Activated CD8-positive, alpha-beta memory T cell treated with anti-CD3 and anti-CD28 coated beads, Interleukin-2, amount 10 ng/mL, durations not matched to agents 7 days and 5 days (primary cell): ENCODE data around the gene ZNF652. TPM values are rescaled to one million over a fixed set of nuclear protein-coding genes. Genes with fewer than 3 reads are reported as not detected.
"Not testable (repeated sequence)": the region's sequence is repeated elsewhere in the genome, so short reads cannot be mapped to it uniquely, and the experiment has no call there.

Source experiments
- ATAC-seq: fragments of 150-1000 bp; cut with Tn5 transposase; one replicate; pipeline ENCODE4 v1.10.0; 2021; ENCODE audit warnings: moderate library complexity
- CTCF ChIA-PET: fragments of 350-600 bp; sonication (Branson Sonifier 250); formaldehyde crosslinking; loops from one replicate; lab custom pipeline; 2021; ENCODE audit warnings: antibody characterized with exemption; lab: Charles Lee
- DNase-seq: peaks from one replicate; pipeline ENCODE4 v3.0.0-alpha.2; 2020
- H3K27ac Mint-ChIP-seq: one replicate; pipeline ENCODE4 v1.8.0; 2021; ENCODE audit warnings: mild to moderate bottlenecking, mixed read lengths
- H3K27me3 Mint-ChIP-seq: one replicate; pipeline ENCODE4 v1.8.0; 2021; ENCODE audit warnings: mixed read lengths
- H3K36me3 Mint-ChIP-seq: one replicate; pipeline ENCODE4 v1.8.0; 2021; ENCODE audit warnings: mild to moderate bottlenecking, mixed read lengths
- H3K4me1 Mint-ChIP-seq: one replicate; pipeline ENCODE4 v1.8.0; 2021; ENCODE audit warnings: mixed read lengths
- H3K4me3 Mint-ChIP-seq: one replicate; pipeline ENCODE4 v1.8.0; 2021; ENCODE audit warnings: mild to moderate bottlenecking, moderate library complexity, mixed read lengths
- H3K9me3 Mint-ChIP-seq: one replicate; pipeline ENCODE4 v1.8.0; 2022; ENCODE audit warnings: low read depth, mixed read lengths
- total RNA-seq, 2 experiments: library from RNA; stranded (reverse); gene quantifications; one replicate each; pipeline ENCODE4 v1.2.3, GENCODE V29; 2021

ZNF652 gene
- total RNA-seq, 2 experiments from 2014 or later, result 32.2 to 34.4 TPM

DNA sequence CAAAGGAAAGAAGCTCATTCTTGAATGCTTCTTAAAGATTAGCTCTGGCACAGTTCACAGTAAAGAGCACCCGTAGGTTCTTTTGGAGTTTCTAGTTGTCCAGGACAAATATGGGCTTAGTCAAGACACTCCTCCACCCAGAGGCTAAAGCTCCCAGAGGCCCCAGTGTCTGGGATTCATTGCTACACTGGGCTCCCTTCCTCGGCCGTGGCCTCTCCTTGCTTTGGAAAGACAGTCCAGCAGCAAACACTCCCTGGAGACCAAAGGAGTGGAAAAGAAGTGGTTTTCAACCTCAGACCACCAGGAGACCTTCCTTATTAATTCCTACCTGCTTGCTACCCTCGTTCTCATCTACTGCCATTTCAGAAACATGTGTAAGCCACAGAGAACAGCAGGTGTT is 35.5 kb upstream of the ZNF652 start:
- CTCF ChIA-PET, result interaction anchor here (1.0 to 5.8 kb wide), 8 partner anchors 10 to 160 kb away, joined by 3 to 64 read pairs (median 4); no protein-coding TSS in a partner anchor
- DNase-seq (no peak), ATAC-seq (no peak)
- Mint-ChIP-seq H3K36me3 (peaks cover 2% of the 10 kb centered on the region), H3K9me3 (no peaks in the 10 kb centered on the region), H3K4me1 (peaks cover 26% of the 10 kb centered on the region), H3K4me3 (no peak overlapping the region), H3K27me3 (peaks cover 6% of the 10 kb centered on the region), H3K27ac (no peak overlapping the region)

DNA sequence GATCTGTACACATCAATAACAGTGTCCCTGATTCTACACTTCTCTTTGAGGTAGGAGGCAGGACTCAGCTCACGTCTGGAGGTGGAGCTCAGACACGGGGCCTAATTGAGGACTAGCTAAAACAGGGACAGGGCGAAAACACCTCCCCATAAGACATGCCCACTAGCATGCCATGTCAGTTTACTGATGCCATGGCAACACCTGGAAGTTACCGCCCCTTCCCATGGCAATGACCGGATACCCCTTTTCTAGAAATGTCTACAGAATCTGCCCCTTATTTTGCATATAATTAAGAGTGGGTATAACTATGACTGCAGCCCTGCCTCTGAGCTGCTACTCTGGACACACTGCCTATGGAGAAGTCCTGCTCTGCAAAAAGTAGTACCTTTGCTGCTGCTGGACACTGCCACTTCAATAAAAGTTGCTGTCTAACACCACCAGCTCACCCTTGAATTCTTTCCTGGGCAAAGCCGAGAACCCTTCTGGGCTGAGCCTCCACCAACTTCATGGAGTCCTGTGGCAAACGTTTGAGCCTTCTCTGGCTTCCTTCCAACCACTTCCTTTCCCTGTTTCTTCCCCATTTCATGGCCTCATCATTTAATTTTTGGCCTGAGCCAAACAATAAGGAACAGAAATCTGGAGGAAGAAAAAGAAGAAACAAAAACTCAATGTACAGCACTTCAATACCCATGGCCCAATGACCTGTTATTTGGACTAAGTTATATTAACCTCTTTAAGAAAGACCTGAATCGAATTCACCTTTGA is 31.6 kb upstream of the ZNF652 start:
- Mint-ChIP-seq H3K4me3 (no peak overlapping the region), H3K9me3 (no peaks in the 10 kb centered on the region), H3K4me1 (peaks cover 52% of the 10 kb centered on the region), H3K36me3 (no peaks in the 10 kb centered on the region), H3K27ac (peak overlapping the region; percentile 4), H3K27me3 (peaks cover 6% of the 10 kb centered on the region)
- ATAC-seq, result no peak
- CTCF ChIA-PET, result interaction anchor here (0.7 to 2.2 kb wide), 8 partner anchors 11 to 78 kb away, joined by 3 to 19 read pairs (median 4); no protein-coding TSS in a partner anchor
- DNase-seq, result no peak

DNA sequence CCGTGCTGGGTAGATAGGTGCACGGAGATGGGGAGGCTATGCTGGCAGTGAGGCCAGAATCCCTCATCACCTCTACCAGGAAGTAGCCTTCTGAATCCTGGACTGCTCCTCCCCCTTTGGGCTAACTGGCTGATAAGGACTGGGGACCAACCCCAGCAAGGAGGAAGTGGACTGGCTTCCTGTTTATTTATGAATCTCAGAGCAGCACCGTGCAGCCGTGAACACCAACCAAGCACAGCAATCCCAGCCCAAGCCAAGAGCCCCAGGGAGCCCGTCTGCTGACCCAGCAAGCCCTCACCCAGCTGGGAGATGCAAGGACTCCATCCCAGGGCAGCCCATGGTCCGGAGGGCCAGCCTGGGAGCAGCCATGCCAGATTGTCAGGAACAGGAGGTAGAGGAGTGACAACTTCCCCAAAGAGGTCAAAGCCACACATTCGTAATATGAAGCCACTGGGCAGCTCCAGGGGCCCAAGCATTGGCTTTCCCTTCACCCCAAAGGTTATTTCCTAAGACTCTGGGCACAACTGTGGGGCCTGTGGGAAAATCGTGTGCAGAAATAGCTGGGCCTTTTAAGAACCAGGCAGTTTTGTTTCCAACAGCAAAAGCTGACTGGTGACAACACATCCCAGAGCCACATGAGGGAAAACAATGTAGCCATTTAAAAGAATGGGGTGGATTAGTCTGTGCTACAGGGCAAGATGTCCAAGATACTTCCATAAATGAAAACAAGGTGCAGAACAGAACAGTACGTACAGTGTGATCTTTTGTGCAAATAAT is 28.7 kb upstream of the ZNF652 start:
- H3K36me3 Mint-ChIP-seq, result no peaks in the 10 kb centered on the region
- DNase-seq (peak; percentile 50), ATAC-seq (peak; percentile 40)
- H3K4me3 Mint-ChIP-seq, result peak overlapping the region; percentile 45
- peaks cover 68% of the 10 kb centered on the region for H3K4me1 Mint-ChIP-seq
- peak overlapping the region; percentile 95 for H3K27ac Mint-ChIP-seq
- no peaks in the 10 kb centered on the region for H3K27me3 Mint-ChIP-seq
- CTCF ChIA-PET, result interaction anchor here (0.6 to 6.7 kb wide), 9 partner anchors 9 to 97 kb away, joined by 3 to 67 read pairs (median 6); no protein-coding TSS in a partner anchor
- H3K9me3 Mint-ChIP-seq, result no peaks in the 10 kb centered on the region

DNA sequence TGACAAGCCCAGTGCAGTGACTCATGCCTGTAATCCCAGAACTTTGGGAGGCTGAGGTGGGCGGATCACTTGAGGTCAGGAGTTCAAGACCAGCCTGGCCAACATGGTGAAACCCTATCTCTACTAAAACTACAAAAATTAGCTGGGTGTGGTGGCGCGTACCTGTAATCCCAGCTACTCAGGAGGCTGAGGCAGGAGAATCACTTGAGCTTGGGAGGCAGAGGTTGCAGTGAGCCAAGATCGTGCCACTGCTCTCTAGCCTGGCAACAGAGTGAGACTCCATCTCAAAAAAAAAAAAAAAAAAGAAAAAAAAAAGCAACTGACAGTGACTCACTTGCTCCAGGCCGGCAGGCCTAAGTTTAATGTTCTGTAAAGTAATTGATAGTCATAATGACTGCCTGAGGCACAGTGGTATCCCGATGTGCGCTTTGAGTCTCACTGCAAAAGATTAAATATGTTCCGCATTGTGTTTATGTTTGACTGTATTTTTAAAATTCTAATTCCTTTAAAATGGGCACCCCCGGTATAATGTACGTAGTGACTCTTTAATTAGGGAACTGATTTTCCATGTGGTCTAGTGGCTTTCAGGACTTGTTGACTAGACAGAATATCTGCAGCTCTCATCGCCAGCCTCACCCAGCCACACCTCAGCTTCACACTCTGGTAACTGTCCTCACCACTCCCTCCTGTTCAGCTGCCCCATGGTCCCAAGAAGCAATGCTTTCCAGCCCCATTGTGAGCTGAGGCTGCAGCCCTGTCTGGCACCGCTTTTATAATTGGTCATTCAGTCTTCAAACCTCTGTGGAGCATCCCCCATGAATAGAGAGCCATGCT is 27.7 kb upstream of the ZNF652 start:
- H3K9me3 Mint-ChIP-seq, H3K36me3 Mint-ChIP-seq, DNase-seq, H3K4me3 Mint-ChIP-seq, H3K27me3 Mint-ChIP-seq: not testable (repeated sequence)
- ATAC-seq, result peak; percentile 10
- peaks cover 64% of the 10 kb centered on the region for H3K4me1 Mint-ChIP-seq
- CTCF ChIA-PET, result interaction anchor here (0.9 to 6.7 kb wide), 8 partner anchors 14 to 164 kb away, joined by 3 to 67 read pairs (median 8); partner anchors contain the start of gene ZNF652
- peak overlapping the region; percentile 97 for H3K27ac Mint-ChIP-seq

DNA sequence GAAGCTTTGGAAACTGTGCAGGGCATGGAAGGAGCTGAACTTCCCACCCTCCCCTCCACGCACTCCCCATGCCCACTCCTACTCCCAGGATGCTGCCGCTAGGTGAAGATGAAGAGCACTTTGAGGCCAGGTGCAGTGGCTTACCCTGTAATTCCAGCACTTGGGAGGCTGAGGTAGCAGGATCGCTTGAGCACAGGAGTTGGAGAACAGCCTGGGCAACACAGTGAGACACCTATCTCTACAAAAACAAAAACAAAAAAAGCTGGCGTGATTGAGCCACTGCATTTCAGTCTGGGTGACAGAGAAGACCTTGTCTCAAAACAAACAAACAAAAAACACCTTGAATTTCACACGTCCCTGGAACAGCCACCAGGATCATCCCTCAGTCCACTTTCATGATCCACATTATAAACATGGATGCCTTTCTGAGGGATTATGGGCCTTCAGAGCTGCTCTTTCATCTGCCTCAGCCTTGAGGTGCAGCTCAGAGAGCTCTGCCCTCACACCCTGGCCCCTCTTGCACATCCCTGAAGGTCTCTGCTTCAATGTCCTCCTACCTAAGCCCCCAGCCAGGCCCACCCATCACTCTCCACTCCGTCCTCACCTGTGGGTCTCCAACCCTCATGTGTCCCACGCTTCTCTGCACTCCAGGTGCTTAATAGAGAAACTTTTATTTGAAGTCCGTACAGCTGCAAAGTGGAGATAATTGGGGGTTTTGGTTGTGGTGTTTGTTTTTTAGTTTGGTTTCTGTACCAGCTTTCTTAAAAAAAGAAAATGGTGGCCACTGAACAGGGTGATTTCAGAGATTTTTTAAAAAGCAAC is 26.9 kb upstream of the ZNF652 start:
- Mint-ChIP-seq H3K9me3 (no peaks in the 10 kb centered on the region), H3K36me3 (no peaks in the 10 kb centered on the region), H3K4me1 (peaks cover 60% of the 10 kb centered on the region), H3K4me3 (peak overlapping the region; percentile 58), H3K27ac (peak overlapping the region; percentile 97), H3K27me3 (no peaks in the 10 kb centered on the region)
- ATAC-seq (no peak), DNase-seq (no peak)
- CTCF ChIA-PET, result interaction anchor here (0.9 to 6.7 kb wide), 13 partner anchors 8 to 163 kb away, joined by 3 to 67 read pairs (median 7); partner anchors contain the start of gene ZNF652

DNA sequence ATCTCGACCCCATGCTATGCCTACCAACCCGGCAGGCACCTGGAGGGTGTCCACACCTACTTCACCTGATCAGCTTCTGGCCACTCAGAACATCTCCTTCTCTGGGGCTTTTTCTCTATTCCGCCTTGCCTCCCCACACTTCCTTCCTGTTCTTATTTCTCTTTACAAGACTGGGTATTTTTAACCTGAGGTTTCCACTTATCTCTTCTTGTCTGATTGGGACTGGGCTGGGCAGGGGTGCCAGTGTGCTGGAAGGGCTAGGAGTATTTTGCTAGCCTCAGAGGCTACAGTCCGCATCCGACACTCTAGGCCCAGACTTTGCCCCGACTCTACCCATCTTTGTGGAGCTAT is 26.2 kb upstream of the ZNF652 start:
- no peaks in the 10 kb centered on the region for H3K27me3 Mint-ChIP-seq
- DNase-seq (peak; percentile 61), ATAC-seq (peak; percentile 65)
- H3K36me3 Mint-ChIP-seq, result no peaks in the 10 kb centered on the region
- H3K9me3 Mint-ChIP-seq, result no peaks in the 10 kb centered on the region
- peak overlapping the region; percentile 58 for H3K4me3 Mint-ChIP-seq
- CTCF ChIA-PET, result interaction anchor here (1.0 to 6.7 kb wide), 12 partner anchors 9 to 71 kb away, joined by 3 to 67 read pairs (median 8); partner anchors contain the start of gene ZNF652
- peak overlapping the region; percentile 97 for H3K27ac Mint-ChIP-seq
- peaks cover 53% of the 10 kb centered on the region for H3K4me1 Mint-ChIP-seq

DNA sequence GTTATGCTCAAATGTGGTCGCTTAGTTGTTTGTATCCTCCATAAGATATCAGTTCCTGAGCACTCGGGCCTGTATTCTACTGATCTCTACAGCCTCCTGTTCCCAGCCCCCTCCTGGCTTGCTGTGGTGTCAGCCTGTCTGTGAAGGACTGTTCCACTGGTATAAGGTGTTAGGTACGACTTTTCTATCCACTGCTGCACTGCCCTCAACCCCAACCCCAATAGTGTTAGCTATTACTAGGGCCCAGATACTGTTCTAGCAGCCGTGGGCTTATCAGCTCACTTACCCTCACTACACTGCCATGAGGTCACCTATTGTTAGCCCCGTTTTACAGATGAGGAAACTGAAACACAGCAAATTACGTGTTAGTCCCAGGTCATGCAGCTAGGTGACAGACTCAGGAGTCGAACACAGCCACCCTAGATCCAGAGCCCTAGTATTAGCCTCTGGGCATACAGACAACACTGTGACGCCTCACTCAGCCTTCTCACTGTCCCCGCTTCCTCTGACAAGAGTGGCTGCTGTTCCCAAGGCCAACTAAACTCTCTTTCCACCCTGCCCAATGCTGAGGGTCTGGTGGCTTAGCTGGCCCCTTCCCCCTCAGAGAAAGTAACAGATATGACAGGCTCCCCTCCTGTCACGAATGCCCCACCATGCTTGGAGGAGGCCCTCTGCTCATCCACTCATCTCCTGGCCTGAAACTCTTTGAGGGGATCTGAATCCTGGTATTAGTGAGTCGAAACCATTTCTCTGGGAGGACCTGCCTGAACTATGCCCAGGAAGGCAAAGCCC is 25.6 kb upstream of the ZNF652 start:
- no peaks in the 10 kb centered on the region for H3K36me3 Mint-ChIP-seq
- H3K27me3 Mint-ChIP-seq, result no peaks in the 10 kb centered on the region
- CTCF ChIA-PET, result interaction anchor here (0.7 to 6.7 kb wide), 14 partner anchors 9 to 206 kb away, joined by 3 to 67 read pairs (median 6); partner anchors contain the start of gene ZNF652
- H3K9me3 Mint-ChIP-seq, result no peaks in the 10 kb centered on the region
- H3K4me3 Mint-ChIP-seq, result peak overlapping the region; percentile 58
- H3K27ac Mint-ChIP-seq, result peak overlapping the region; percentile 97
- DNase-seq (peak; percentile 52), ATAC-seq (peak; percentile 56)
- peaks cover 53% of the 10 kb centered on the region for H3K4me1 Mint-ChIP-seq

DNA sequence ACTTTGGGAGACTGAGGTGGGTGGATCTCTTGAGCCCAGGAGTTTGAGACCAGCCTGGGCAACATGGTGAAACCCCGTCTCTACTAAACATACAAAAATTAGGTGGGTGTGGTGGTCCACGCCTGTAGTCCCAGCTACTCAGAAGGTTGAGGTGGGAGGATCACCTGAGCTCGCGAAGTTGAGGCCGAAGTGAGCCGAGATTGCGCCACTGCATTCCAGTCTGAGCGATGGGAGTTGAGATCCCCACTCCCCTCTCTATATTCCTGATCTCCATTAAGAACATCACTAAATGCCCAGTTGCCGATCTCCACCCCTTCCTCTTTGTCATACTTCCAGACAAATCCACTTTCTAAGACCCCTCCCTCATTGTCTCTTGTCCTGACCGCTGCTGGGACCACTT is 24.3 kb upstream of the ZNF652 start:
- CTCF ChIA-PET, result interaction anchor here (0.6 to 6.7 kb wide), 5 partner anchors 11 to 1784 kb away, joined by 4 to 67 read pairs (median 20); no protein-coding TSS in a partner anchor
- peaks cover 49% of the 10 kb centered on the region for H3K4me1 Mint-ChIP-seq
- ATAC-seq, result no peak
- no peaks in the 10 kb centered on the region for H3K9me3 Mint-ChIP-seq
- no peak for DNase-seq
- H3K4me3 Mint-ChIP-seq, result no peak overlapping the region
- H3K27me3 Mint-ChIP-seq, result no peaks in the 10 kb centered on the region
- H3K36me3 Mint-ChIP-seq, result no peaks in the 10 kb centered on the region
- H3K27ac Mint-ChIP-seq, result no peak overlapping the region

DNA sequence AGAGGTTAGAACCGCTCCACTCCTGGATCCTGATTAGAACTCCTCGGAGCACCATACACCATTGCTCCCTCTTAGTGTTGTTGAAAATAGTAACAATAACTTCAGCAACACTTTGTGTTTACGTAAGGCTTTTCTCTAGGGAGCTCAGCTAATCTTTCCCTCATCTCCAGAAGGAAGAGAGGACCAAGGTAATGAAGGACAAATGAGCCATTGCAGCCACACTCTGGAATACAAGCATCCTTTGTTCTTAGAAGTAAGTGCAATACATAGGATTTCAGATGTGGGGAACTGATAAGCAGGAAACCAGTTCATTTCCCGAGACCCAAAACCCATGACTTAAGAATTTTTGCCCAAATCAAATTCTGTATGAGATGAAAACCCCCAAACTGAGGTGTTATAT is 22.9 kb upstream of the ZNF652 start:
- ATAC-seq (no peak), DNase-seq (no peak)
- Mint-ChIP-seq H3K27ac (no peak overlapping the region), H3K4me3 (no peak overlapping the region), H3K36me3 (peaks cover under 1% of the 10 kb centered on the region), H3K4me1 (peaks cover 35% of the 10 kb centered on the region), H3K27me3 (no peaks in the 10 kb centered on the region), H3K9me3 (no peaks in the 10 kb centered on the region)
- CTCF ChIA-PET, result interaction anchor here (1.0 to 6.7 kb wide), 5 partner anchors 9 to 45 kb away, joined by 3 to 67 read pairs (median 3); no protein-coding TSS in a partner anchor

DNA sequence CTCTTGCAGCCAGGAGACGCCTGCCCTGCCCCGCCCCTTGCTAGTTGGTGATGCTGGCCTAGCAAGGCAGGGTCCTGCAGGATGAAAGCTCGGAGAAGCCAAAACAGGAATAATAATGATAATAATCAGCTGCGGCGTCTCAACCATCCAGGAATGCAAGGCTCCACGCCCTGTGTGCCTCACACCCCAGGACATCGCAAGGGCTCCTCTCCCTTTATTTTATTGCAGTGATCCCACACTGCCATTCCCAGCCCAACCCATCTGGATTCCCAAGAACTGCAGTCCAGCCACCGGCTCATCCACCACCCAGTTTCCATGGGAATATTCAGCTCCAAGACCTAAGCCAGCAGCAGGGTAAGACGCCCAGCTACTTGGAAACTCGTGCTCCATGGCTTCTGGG is 21.0 kb upstream of the ZNF652 start:
- CTCF ChIA-PET, result interaction anchor here (0.8 kb wide), 1 partner anchor 11 kb away, joined by 3 read pairs; no protein-coding TSS in a partner anchor
- Mint-ChIP-seq H3K36me3 (peaks cover 11% of the 10 kb centered on the region), H3K4me1 (peaks cover 17% of the 10 kb centered on the region), H3K4me3 (no peak overlapping the region), H3K27me3 (no peaks in the 10 kb centered on the region), H3K27ac (no peak overlapping the region), H3K9me3 (peaks cover 5% of the 10 kb centered on the region)
- ATAC-seq (no peak), DNase-seq (no peak)

DNA sequence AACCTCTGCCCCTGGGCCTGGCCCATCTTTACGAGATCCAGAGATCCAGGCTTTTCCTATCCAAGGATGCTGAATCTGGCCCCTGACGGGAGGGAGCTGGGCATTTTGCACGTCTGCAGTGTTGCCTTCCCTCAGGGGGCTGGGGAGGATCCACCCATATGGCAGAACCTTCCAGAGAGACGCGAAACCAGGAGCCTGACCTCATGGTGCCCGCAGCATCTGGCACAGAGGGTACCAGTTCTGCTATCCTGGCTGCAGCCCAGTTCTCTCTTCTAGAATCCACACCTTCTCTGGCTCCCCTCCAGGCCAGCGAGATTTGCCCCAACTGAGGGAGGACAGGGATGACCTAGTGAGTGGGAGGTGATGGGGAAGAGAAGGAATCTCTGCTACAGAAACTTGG is 20.5 kb upstream of the ZNF652 start:
- Mint-ChIP-seq H3K27me3 (no peaks in the 10 kb centered on the region), H3K4me1 (peaks cover 12% of the 10 kb centered on the region), H3K27ac (no peak overlapping the region), H3K9me3 (peaks cover 5% of the 10 kb centered on the region), H3K36me3 (peaks cover 14% of the 10 kb centered on the region), H3K4me3 (no peak overlapping the region)
- DNase-seq (no peak), ATAC-seq (no peak)
- CTCF ChIA-PET, result interaction anchor here (0.8 kb wide), 1 partner anchor 12 kb away, joined by 3 read pairs; no protein-coding TSS in a partner anchor
